Natural killer cell (primary cell): Measurements from ENCODE around the gene GNG8. TPM values are rescaled to one million over a fixed set of nuclear protein-coding genes. Genes with fewer than 3 reads are reported as not detected.

Experiments
- ATAC-seq, 3 donors: fragments of 150-1000 bp in 2 of 3; fragments of 200-7000 bp in 1 of 3; cut with Tn5 transposase; 1 replicate in 1 of 3; 2 replicates in 2 of 3; pipeline ENCODE4 v1.10.0; 2021; ENCODE audit warnings: mild to moderate bottlenecking in 2 of 3, moderate library complexity in 2 of 3
- DNase-seq, 2 donors: peaks; one replicate each; pipeline versions ENCODE4 v3.0.0 to v3.0.0-alpha.2; 2013 to 2021; ENCODE audit warnings: mixed read lengths in 1 of 2
- H3K27ac ChIP-seq: one replicate; pipeline ENCODE4 v1.5.1; 2013; ENCODE audit warnings: mild to moderate bottlenecking, low read length
- H3K27me3 ChIP-seq: one replicate; pipeline ENCODE4 v1.6.1; 2013; ENCODE audit warnings: low read length; ENCODE audit not compliant: control insufficient read depth, insufficient read depth
- H3K36me3 ChIP-seq: one replicate; pipeline ENCODE4 v1.6.1; 2013; ENCODE audit warnings: low read length; ENCODE audit not compliant: control insufficient read depth, insufficient read depth
- H3K4me1 ChIP-seq: one replicate; pipeline ENCODE4 v1.6.1; 2013; ENCODE audit warnings: low read length; ENCODE audit not compliant: control insufficient read depth, insufficient read depth
- H3K4me3 ChIP-seq: one replicate; pipeline ENCODE4 v1.5.1; 2013; ENCODE audit warnings: low read length
- H3K9me3 ChIP-seq: one replicate; pipeline ENCODE4 v1.6.1; 2013; ENCODE audit warnings: low read length; ENCODE audit not compliant: control insufficient read depth, insufficient read depth
- H3K27ac Mint-ChIP-seq, 2 donors: one replicate each; pipeline ENCODE4 v1.8.0; 2022; ENCODE audit warnings: mild to moderate bottlenecking in 2 of 2, mixed read lengths in 2 of 2, moderate library complexity in 1 of 2
- H3K27me3 Mint-ChIP-seq, 2 donors: one replicate each; pipeline ENCODE4 v1.8.0; 2022; ENCODE audit warnings: low read depth in 2 of 2, mixed read lengths in 2 of 2
- H3K36me3 Mint-ChIP-seq: one replicate; pipeline ENCODE4 v1.8.0; 2022; ENCODE audit warnings: mixed read lengths
- H3K4me1 Mint-ChIP-seq, 2 donors: one replicate each; pipeline ENCODE4 v1.8.0; 2022; ENCODE audit warnings: mixed read lengths in 2 of 2
- H3K4me3 Mint-ChIP-seq: one replicate; pipeline ENCODE4 v1.8.0; 2022; ENCODE audit warnings: mild to moderate bottlenecking, moderate library complexity, mixed read lengths
- H3K9me3 Mint-ChIP-seq, 2 donors: one replicate each; pipeline ENCODE4 v1.8.0; 2022; ENCODE audit warnings: mixed read lengths in 2 of 2
- CTCF ChIP-seq: fragments of 200-600 bp; IDR thresholded peaks from one replicate; pipeline ENCODE4 v1.8.0; 2022; ENCODE audit warnings: antibody characterized with exemption
- WGBS: methylation state at CpG from one replicate; pipeline ENCODE4 v1.1.7; 2013; ENCODE audit warnings: missing lambda C conversion rate; ENCODE audit not compliant: insufficient coverage; 5-methylcytosine and 5-hydroxymethylcytosine counted together
- intact Hi-C: fragments of 100-400 bp; cut with micrococcal nuclease; formaldehyde crosslinking; loops from one replicate; pipeline ENCODE4 v1.14.2; 2022
- total RNA-seq, 4 donors: library from RNA; stranded (reverse); fragments of 120-200 nt in 1 of 4; gene quantifications; one replicate each; pipeline versions ENCODE4 v1.2.3 to v1.2.4, GENCODE V29; 2013 to 2022

Gene GNG8
- total RNA-seq, 3 donors from 2014 or later (not counting 1 experiment from before 2014, with no cell fraction given) = not detected

DNA sequence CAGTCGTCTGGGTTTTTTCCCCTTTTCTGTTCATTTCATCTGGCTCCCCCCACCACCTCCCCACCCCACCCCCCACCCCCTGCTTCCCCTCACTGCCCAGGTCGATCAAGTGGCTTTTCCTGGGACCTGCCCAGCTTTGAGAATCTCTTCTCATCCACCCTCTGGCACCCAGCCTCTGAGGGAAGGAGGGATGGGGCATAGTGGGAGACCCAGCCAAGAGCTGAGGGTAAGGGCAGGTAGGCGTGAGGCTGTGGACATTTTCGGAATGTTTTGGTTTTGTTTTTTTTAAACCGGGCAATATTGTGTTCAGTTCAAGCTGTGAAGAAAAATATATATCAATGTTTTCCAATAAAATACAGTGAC, 25.6 kb downstream of the GNG8 start:
- no peaks in the 10 kb centered on the region for H3K9me3 Mint-ChIP-seq
- peak overlapping the region in 1 of 2 donors; percentile 78 for H3K27ac Mint-ChIP-seq
- H3K4me1 Mint-ChIP-seq = peaks cover 32 to 37% of the 10 kb centered on the region in 2 donors
- intact Hi-C loops = no loop called here
- no peak overlapping the region for H3K4me3 Mint-ChIP-seq
- Histone ChIP-seq H3K36me3 (peaks cover 43% of the 10 kb centered on the region), H3K9me3 (no peaks in the 10 kb centered on the region), H3K4me1 (peaks cover 30% of the 10 kb centered on the region), H3K27ac (no peak overlapping the region), H3K4me3 (no peak overlapping the region), H3K27me3 (no peaks in the 10 kb centered on the region)
- 80% methylated on average over 3 of the region's 5 CpGs for WGBS
- peaks cover 22% of the 10 kb centered on the region for H3K36me3 Mint-ChIP-seq
- DNase-seq = no peak
- ATAC-seq = no peak
- TF ChIP-seq CTCF = no peak
- peaks cover 0 to 2% of the 10 kb centered on the region in 2 donors for H3K27me3 Mint-ChIP-seq

GRCh38 chr19:46609511-46610412, 26.2 kb downstream of the GNG8 start:
- intact Hi-C loops = no loop called here
- peaks cover 0 to 2% of the 10 kb centered on the region in 2 donors for H3K27me3 Mint-ChIP-seq
- Histone ChIP-seq H3K27me3 (no peaks in the 10 kb centered on the region), H3K27ac (no peak overlapping the region), H3K4me1 (peaks cover 30% of the 10 kb centered on the region), H3K36me3 (peaks cover 45% of the 10 kb centered on the region), H3K4me3 (no peak overlapping the region), H3K9me3 (no peaks in the 10 kb centered on the region)
- no peak for TF ChIP-seq CTCF
- H3K36me3 Mint-ChIP-seq = peaks cover 22% of the 10 kb centered on the region
- H3K4me3 Mint-ChIP-seq = no peak overlapping the region
- no peaks in the 10 kb centered on the region for H3K9me3 Mint-ChIP-seq
- peak in 1 of 2 donors; percentile 7 for DNase-seq
- H3K27ac Mint-ChIP-seq = peak overlapping the region in 1 of 2 donors; percentile 47
- H3K4me1 Mint-ChIP-seq = peaks cover 32 to 37% of the 10 kb centered on the region in 2 donors
- no peak for ATAC-seq
- 94% methylated on average over 25 of the region's 30 CpGs for WGBS

DNA sequence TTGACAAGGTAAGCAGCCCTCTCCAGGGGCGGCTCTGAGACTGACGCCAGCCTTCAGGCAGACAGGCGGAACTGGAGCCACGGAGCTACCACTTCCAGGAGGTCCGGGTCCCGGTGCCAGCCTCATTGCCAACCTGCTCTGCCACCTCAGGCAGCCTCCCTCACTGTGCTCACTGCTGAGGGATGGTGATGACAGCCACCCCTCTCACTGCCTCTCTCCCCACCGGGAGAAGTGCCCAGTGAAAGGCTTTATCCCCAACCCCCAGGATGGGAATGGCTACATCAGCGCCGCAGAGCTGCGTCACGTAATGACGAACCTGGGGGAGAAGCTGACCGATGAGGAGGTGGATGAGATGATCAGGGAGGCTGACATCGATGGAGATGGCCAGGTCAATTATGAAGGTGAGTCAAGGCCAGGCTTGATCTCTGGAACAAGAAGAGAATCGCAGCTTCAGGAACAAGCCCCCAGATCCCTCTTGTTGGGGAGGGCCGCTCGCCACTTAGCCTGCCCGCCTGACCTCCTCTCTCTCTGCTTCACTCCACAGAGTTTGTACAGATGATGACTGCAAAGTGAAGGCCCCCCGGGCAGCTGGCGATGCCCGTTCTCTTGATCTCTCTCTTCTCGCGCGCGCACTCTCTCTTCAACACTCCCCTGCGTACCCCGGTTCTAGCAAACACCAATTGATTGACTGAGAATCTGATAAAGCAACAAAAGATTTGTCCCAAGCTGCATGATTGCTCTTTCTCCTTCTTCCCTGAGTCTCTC, 27.2 kb downstream of the GNG8 start:
- Mint-ChIP-seq H3K27me3 (no peaks in the 10 kb centered on the region), H3K27ac (no peak overlapping the region), H3K9me3 (no peaks in the 10 kb centered on the region), H3K36me3 (peaks cover 22% of the 10 kb centered on the region), H3K4me1 (peaks cover 27 to 30% of the 10 kb centered on the region in 2 donors), H3K4me3 (no peak overlapping the region)
- TF ChIP-seq CTCF = no peak
- DNase-seq = no peak
- no peak for ATAC-seq
- intact Hi-C loops = no loop called here
- H3K9me3 ChIP-seq = no peaks in the 10 kb centered on the region
- H3K36me3 ChIP-seq = peaks cover 47% of the 10 kb centered on the region
- H3K27ac ChIP-seq = no peak overlapping the region
- H3K4me1 ChIP-seq = peaks cover 28% of the 10 kb centered on the region
- H3K4me3 ChIP-seq = no peak overlapping the region
- WGBS = 97% methylated on average over 27 of the region's 27 CpGs
- H3K27me3 ChIP-seq = no peaks in the 10 kb centered on the region
